Hindlimb muscle (tissue), 1 donor: ENCODE measurements around the gene DBR1. TPM values are rescaled to one million over a fixed set of nuclear protein-coding genes. Genes with fewer than 3 reads are reported as not detected.
"Not testable (repeated sequence)": the region's sequence is repeated elsewhere in the genome, so short reads cannot be mapped to it uniquely, and the experiment has no call there.

ENCODE experiments used
- DNase-seq: peaks from one replicate; pipeline ENCODE4 v3.0.0-alpha.2; 2013
- polyA plus RNA-seq: library from polyadenylated mRNA; unstranded; fragments of 120-200 nt; gene quantifications from one replicate; pipeline ENCODE4 v1.2.1, GENCODE V29; 2013; ENCODE audit not compliant: insufficient read length

DBR1 gene
- polyA plus RNA-seq, 1 donor, result 9.6 TPM

GRCh38 chr3:138186221-138186620 is 11.5 kb upstream of the DBR1 start:
- DNase-seq, result no peak

GRCh38 chr3:138184994-138185393 is 10.3 kb upstream of the DBR1 start:
- no peak for DNase-seq

GRCh38 chr3:138180375-138181029 is 5.8 kb upstream of the DBR1 start:
- no peak for DNase-seq

GRCh38 chr3:138173769-138174420 is 826 bp downstream of the DBR1 start:
- no peak for DNase-seq

- DNase-seq, result no peak
These were observed 2.1 kb downstream of the DBR1 start for GRCh38 chr3:138172625-138173024.

- no peak for DNase-seq
These were observed 9.7 kb downstream of the DBR1 start for GRCh38 chr3:138165061-138165460.

- no peak for DNase-seq
These were observed 17.0 kb downstream of the DBR1 start for GRCh38 chr3:138157743-138158142.

- no peak for DNase-seq
These were observed 20.2 kb downstream of the DBR1 start for GRCh38 chr3:138154534-138154933.

- DNase-seq, result no peak
These were observed 26.2 kb downstream of the DBR1 start for GRCh38 chr3:138148503-138148902.

GRCh38 chr3:138142181-138142580 is 32.5 kb downstream of the DBR1 start:
- DNase-seq, result not testable (repeated sequence)

- no peak for DNase-seq
These were observed 33.8 kb downstream of the DBR1 start for GRCh38 chr3:138140940-138141339.

- no peak for DNase-seq
These were observed 35.0 kb downstream of the DBR1 start for GRCh38 chr3:138139691-138140090.

GRCh38 chr3:138137861-138138260 is 36.9 kb downstream of the DBR1 start:
- DNase-seq, result no peak

- DNase-seq, result no peak
These were observed 38.5 kb downstream of the DBR1 start for GRCh38 chr3:138136201-138136600.

- no peak for DNase-seq
These were observed 38.9 kb downstream of the DBR1 start for GRCh38 chr3:138135833-138136194.

GRCh38 chr3:138135146-138135832 is 39.4 kb downstream of the DBR1 start:
- no peak for DNase-seq

GRCh38 chr3:138132239-138132638 is 42.5 kb downstream of the DBR1 start, which contains the start of gene A4GNT:
A4GNT (minus strand) TSS chr3:138132390; CDS start chr3:138131256, 1,134 bp downstream.
- DNase-seq, result no peak

GRCh38 chr3:138127636-138128365 is 46.9 kb downstream of the DBR1 start:
- no peak for DNase-seq

- DNase-seq, result no peak
These were observed 49.0 kb downstream of the DBR1 start for GRCh38 chr3:138125548-138126221.

GRCh38 chr3:138124706-138125355 is 49.9 kb downstream of the DBR1 start:
- DNase-seq, result no peak

GRCh38 chr3:138124188-138124587 is 50.5 kb downstream of the DBR1 start:
- DNase-seq, result no peak

- DNase-seq, result no peak
These were observed 55.3 kb downstream of the DBR1 start for GRCh38 chr3:138119423-138119766.
